ENCODE data around the gene NEU4.

The NEU4 gene

DNA sequence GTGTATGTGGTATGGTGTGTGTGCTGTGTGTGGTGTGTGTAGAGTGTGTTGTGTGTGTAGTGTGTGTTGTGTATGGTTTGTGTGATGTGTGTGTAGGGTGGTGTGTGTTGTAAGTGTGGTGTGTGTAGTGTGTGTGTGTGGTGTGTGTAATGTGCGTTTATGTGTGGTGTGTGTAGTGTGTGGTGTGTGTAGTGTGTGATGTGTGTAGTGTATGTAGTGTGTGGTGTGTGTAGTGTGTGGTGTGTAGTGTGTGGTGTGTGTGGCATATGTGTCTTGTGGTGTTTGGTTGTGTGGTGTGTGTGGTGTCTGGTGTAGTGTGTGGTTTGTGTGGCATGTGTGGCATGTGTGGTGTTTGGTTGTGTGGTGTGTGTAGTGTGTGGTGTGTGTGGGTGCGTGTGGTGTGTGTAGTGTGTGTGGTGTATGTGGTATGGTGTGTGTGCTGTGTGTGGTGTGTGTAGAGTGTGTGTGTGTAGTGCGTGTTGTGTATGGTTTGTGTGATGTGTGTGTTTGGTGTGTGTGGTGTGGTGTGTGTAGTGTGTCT lies 56.5 kb downstream of the NEU4 start:
- no peak for DNase-seq (ENCODE audit: low read depth)

DNA sequence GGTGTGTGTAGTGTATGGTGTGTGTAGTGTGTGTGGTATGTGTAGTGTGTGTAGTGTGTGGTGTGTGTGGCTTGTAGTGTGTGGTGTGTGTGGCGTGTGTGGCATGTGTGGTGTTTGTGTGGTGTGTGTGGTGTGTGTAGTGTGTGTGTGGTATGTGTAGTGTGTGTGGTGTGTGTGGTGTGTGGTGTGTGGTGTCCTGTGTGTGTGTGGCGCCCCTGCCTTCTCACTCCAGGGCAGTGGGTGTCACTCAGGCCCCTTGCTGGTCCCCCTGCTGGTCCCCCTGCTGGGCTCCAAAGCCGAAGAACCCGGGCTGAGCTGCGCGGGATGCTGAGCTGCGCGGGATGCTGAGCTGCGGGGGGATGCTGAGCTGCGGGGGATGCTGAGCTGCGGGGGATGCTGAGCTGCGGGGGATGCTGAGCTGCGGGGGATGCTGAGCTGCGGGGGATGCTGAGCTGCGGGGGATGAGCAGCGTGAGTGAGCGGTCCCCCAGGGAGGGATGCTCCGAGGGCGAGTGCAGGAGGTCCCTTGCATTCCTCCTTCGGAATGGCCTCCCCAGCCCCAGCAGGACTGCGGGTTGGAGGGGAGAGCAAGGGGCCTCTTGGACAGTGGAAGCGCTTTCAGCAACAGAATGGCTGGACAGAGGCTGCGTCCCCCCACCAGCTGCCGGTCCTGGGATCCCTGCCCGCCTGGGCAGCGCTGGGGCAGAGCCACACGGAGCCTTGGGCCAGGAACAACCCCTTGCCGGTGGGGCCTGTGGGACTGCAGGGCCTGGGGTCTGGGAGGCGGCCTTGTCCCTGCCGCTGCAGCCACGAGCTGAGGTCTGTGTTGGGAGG lies 57.2 kb downstream of the NEU4 start:
- DNase-seq (ENCODE audit: low read depth) = no peak
